Mucosa of rectum (tissue), 2 donors: ENCODE measurements around the gene GSE1.

Experiments
- H3K27ac ChIP-seq, 2 donors: one replicate each; pipeline ENCODE4 v1.7.0; 2013; ENCODE audit warnings: inconsistent platforms in 2 of 2, low read depth in 2 of 2, low read length in 2 of 2
- H3K27me3 ChIP-seq, 2 donors: one replicate each; pipeline ENCODE4 v1.7.0; 2013; ENCODE audit warnings: low read length in 2 of 2; ENCODE audit not compliant: control insufficient read depth in 2 of 2, insufficient read depth in 2 of 2
- H3K36me3 ChIP-seq, 2 donors: one replicate each; pipeline ENCODE4 v1.7.0; 2013; ENCODE audit warnings: low read length in 2 of 2; ENCODE audit not compliant: control insufficient read depth in 2 of 2, insufficient read depth in 2 of 2
- H3K4me1 ChIP-seq, 2 donors: one replicate each; pipeline ENCODE4 v1.7.0; 2013; ENCODE audit warnings: low read length in 2 of 2, mild to moderate bottlenecking in 1 of 2; ENCODE audit not compliant: control insufficient read depth in 2 of 2, insufficient read depth in 2 of 2
- H3K4me3 ChIP-seq, 2 donors: one replicate each; pipeline ENCODE4 v1.7.0; 2013; ENCODE audit warnings: low read length in 2 of 2
- H3K9ac ChIP-seq, 2 donors: one replicate each; pipeline ENCODE4 v1.7.0; 2013; ENCODE audit warnings: low read length in 2 of 2, low read depth in 1 of 2, mild to moderate bottlenecking in 1 of 2
- H3K9me3 ChIP-seq, 2 donors: one replicate each; pipeline ENCODE4 v1.7.0; 2013; ENCODE audit warnings: low read length in 2 of 2; ENCODE audit not compliant: control insufficient read depth in 2 of 2
- donor health status: healthy.
- donor health status: Normal muscosa, but diverticular disease.

The GSE1 gene

GRCh38 chr16:85632709-85633437, 19.8 kb downstream of the GSE1 start:
- Histone ChIP-seq H3K9ac (no peak overlapping the region), H3K9me3 (no peaks in the 10 kb centered on the region), H3K27me3 (no peaks in the 10 kb centered on the region), H3K36me3 (peaks cover 3 to 7% of the 10 kb centered on the region in 2 donors), H3K27ac (no peak overlapping the region), H3K4me1 (no peaks in the 10 kb centered on the region), H3K4me3 (no peak overlapping the region)

DNA sequence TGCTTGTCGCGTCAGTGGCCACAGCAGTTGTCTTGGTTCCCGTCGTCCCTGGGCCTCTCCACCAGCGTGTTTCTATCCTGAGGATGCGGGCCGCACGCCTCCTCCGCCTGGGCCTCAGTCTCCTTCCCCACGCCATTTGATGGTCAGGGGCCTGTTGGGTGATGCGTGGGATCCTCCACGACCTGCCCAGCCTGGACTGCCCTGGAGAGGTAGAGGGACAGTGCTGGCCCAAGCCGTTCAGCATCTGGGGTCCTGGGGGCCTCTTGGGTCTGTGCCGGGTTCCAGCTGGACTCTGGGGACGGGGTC, 20.3 kb downstream of the GSE1 start:
- H3K4me1 ChIP-seq, result no peaks in the 10 kb centered on the region

GRCh38 chr16:85633888-85634287, 20.8 kb downstream of the GSE1 start:
- Histone ChIP-seq H3K9ac (no peak overlapping the region), H3K9me3 (no peaks in the 10 kb centered on the region), H3K36me3 (peaks cover 3 to 5% of the 10 kb centered on the region in 2 donors), H3K4me1 (no peaks in the 10 kb centered on the region), H3K27ac (no peak overlapping the region), H3K27me3 (no peaks in the 10 kb centered on the region), H3K4me3 (no peak overlapping the region)

More for the DNA sequence above, 20.3 kb downstream of the GSE1 start:
- Histone ChIP-seq H3K36me3 (peaks cover 3 to 7% of the 10 kb centered on the region in 2 donors), H3K9me3 (no peaks in the 10 kb centered on the region), H3K27me3 (no peaks in the 10 kb centered on the region), H3K4me3 (no peak overlapping the region), H3K9ac (no peak overlapping the region), H3K27ac (no peak overlapping the region)

DNA sequence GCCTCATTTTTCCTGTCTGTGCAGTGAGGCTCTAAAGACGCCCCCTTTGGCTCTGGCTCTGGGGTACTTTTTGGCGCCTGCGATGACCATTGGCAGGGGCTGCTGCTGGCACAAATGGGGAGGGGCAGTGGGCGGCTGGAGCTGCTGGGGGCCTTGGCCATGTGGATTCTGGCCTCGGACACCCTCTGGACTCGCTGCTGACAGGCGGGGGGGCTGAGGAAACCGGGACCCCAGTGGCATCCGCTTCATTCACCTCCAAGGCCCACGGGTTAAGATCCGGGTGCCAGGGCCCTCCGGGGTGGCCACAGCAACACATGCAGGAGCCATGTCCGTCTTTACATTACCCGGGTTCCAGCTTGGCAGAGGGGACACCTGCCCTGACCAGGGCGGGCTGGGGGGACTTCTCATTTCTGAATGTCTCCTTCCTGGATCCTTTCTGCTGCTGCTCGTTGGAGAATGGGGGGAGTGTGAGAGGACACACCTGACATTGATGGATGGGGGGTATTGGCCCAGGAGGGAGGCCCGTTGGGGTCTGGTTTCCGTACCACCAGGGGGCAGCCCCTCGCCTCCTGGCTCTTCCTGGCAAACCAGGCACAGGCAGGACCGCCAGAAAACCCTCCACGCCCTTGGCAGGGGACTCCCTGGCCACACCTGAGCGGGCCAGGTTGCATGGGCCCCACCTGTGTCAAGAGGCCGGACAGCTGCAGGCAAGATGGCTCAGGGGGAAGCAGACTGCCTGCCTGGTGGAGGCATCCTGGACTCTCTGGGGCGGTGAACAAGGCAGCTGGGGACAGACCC, 21.8 kb downstream of the GSE1 start:
- H3K9me3 ChIP-seq, result no peaks in the 10 kb centered on the region
- no peak overlapping the region for H3K4me3 ChIP-seq
- H3K9ac ChIP-seq, result no peak overlapping the region
- no peaks in the 10 kb centered on the region for H3K27me3 ChIP-seq
- peaks cover 3 to 5% of the 10 kb centered on the region in 2 donors for H3K36me3 ChIP-seq
- H3K27ac ChIP-seq, result no peak overlapping the region
- peaks cover 0 to 2% of the 10 kb centered on the region in 2 donors for H3K4me1 ChIP-seq

- Histone ChIP-seq H3K9ac (no peak overlapping the region), H3K4me3 (no peak overlapping the region), H3K27ac (no peak overlapping the region), H3K27me3 (no peaks in the 10 kb centered on the region), H3K4me1 (peaks cover 0 to 3% of the 10 kb centered on the region in 2 donors), H3K36me3 (peaks cover 4 to 6% of the 10 kb centered on the region in 2 donors), H3K9me3 (no peaks in the 10 kb centered on the region)
These were observed 22.5 kb downstream of the GSE1 start for GRCh38 chr16:85635545-85636140.

DNA sequence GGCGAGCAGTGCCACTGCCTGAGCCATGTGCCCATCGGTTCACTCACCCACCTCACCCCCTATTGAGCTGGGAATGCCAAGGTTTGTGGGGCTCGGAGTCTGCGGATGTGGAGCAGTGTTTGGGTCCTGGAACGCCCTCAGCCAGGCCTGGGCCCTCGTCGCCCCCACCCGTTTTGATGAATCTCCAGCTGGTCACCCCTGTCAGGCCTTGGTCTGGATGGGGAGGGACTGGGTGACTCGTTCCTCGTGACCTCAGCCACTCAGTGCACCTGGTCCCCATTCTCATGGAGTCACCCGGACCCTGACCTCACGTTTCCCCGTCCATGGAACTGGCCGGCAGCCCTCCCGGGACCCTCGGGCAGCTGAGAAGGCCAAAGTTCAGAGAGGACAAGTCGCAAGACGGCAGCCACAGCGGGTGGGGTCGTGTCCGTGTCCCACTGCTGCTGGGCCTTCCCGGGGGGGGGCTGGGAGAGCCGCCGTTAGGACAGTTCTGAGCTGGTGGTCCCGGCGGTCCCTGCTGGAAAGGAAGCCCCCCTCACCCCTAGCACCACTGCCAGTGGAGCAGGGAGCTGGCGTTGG, 23.2 kb downstream of the GSE1 start:
- no peak overlapping the region for H3K4me3 ChIP-seq
- peaks cover 4 to 6% of the 10 kb centered on the region in 2 donors for H3K36me3 ChIP-seq
- H3K27ac ChIP-seq, result no peak overlapping the region
- H3K9ac ChIP-seq, result no peak overlapping the region
- peaks cover 2 to 5% of the 10 kb centered on the region in 2 donors for H3K4me1 ChIP-seq
- H3K27me3 ChIP-seq, result no peaks in the 10 kb centered on the region
- no peaks in the 10 kb centered on the region for H3K9me3 ChIP-seq

DNA sequence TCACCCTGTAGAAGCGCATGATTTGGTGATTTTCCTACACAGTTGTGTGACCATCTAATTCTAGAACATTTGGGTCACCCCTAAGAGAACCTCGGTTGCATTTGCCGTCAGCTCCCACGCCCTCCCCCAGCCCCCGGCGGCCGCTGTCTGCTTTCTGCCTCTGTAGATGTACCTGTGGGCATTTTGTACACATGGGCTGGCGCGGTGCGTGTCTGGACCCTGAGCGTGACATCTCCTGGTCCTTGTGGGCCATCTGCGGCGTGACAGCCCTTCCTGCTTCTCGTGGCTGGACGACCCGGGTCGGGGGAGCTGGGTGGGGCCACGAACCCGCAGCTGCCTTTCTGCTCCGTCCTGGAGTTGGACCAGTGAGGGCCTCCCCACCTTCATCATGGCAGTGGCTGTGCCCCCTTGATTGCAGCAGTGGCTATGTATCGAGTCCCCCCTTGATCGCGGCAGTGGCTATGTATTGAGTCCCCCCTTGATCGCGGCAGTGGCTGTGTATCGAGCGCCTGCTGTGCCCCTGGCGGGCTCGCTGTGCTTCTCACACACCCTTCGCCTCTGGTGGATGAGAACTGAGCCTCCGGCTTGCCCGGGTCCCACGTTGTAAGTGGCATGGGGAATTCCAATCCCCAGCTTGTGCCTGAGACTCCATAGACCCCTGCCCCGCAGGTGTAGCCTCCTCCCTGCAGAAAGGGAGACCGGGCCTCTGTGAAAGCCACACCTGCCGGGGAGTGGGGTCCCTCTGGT, 24.1 kb downstream of the GSE1 start:
- peaks cover 6 to 12% of the 10 kb centered on the region in 2 donors for H3K4me1 ChIP-seq

GRCh38 chr16:85637808-85638647, 24.9 kb downstream of the GSE1 start:
- peaks cover 8 to 15% of the 10 kb centered on the region in 2 donors for H3K4me1 ChIP-seq

More for the DNA sequence above, 24.1 kb downstream of the GSE1 start:
- Histone ChIP-seq H3K36me3 (peaks cover 4 to 6% of the 10 kb centered on the region in 2 donors), H3K9ac (no peak overlapping the region), H3K27me3 (no peaks in the 10 kb centered on the region), H3K4me3 (no peak overlapping the region), H3K27ac (no peak overlapping the region), H3K9me3 (no peaks in the 10 kb centered on the region)

More at GRCh38 chr16:85637808-85638647, 24.9 kb downstream of the GSE1 start:
- Histone ChIP-seq H3K9me3 (no peaks in the 10 kb centered on the region), H3K9ac (no peak overlapping the region), H3K36me3 (peaks cover 4 to 6% of the 10 kb centered on the region in 2 donors), H3K27ac (no peak overlapping the region), H3K27me3 (no peaks in the 10 kb centered on the region), H3K4me3 (no peak overlapping the region)
